ENCODE results near the gene TPCN1.
A peak's percentile ranks its signal among the peaks of the same experiment; 100 is the strongest.

TPCN1 gene

DNA sequence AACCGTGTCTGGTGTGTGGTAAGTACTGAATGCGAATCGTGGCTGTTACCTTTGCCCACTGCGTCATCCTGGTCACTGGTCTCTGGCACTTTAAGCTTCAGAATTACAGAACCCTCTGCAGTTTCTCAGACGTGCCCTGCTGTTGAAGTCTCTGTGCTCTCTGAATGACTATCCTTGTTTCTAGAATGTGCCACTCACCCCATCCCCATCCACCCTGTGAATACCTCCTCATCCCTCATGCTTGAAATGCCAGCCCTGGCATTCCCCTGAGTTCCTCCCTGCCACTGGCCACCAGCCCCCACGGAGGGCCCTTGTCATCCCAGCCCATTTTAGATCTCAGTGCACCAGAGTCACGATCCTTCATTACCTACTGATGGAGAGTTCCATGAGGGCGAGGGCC, 21.3 kb downstream of the TPCN1 start:
- DNase-seq: no peak

DNA sequence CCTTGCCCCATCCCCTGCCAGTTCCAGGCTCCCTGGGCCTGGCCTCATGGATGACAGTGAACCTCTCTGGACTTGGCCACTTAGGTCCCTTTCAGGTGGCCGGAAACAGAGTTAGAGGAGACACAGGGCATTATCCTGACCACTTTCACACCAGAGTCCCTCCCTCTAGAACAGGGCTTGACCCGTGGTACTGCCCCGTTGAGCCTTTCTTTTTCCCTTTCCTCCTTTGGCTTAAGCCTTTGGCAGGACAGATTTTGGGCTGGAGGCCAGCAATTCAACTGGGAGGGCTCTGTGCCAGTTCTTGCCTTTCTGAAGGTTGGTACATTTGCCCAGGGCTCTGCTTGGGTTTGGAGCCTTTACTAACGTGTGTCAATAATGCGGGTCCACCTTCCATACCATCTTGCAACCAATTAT, 22.8 kb downstream of the TPCN1 start:
- DNase-seq: no peak

DNA sequence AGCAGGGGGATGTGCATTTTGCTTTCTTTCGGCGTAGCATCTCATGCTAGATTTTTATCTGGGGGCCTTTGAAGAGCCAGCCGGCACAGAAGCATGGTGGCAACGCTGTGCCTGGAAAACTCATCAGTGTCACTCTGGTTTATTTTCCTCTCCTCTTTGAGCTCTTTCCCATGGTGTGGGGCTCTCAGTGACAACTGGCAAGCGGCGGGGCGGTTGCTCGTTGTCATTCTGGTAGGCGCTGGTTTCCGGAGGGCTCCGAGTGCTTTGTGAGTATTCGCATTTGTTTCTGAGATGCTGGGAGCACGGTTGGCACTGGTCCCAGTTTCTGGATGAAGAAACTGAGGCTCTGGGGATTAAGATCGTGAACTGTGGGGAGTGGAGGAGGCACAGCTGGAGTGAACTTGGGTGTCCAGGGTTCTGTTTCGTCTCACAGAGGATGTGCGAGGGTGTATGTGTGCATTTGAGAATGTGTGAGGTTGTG, 23.3 kb downstream of the TPCN1 start:
- no peak for DNase-seq

DNA sequence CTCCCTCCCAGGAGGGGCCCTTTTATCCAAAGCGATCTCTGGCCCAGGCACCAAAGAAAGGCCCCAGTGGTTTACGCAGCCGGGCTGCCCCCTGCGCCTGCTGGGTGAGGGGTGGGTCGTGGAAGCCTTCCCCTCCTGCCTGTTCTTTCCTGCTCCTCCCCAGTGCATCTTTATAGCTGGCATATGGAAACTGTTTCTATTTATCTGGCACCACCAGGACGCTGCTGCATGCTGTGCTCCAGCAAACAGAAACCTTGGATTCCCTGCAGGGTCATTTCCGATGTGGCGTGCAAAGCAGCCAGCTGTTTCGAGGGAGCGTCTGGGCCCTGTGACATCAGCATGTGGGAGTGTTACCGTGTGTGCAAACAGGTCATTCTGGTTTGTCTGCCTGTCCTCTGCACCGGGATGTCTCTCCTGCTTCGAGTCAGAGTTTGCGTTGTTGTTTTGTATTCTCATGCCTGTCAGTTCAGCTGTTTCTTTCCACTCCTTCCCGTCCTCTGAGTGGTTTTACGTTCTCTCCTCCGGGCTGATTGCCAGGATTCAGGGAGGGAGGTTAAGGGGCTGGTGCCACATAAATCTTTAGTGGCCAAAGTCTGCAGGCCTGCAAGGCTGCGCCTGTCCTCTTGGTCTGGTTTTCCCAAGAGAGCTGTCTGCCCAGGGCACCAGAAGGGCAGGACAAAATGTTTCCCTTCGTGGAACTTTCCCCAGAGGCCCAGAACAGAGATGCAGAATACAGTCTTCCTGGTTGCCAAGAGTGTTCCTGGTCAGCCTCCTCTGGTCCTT, 24.6 kb downstream of the TPCN1 start:
- no peak for DNase-seq

DNA sequence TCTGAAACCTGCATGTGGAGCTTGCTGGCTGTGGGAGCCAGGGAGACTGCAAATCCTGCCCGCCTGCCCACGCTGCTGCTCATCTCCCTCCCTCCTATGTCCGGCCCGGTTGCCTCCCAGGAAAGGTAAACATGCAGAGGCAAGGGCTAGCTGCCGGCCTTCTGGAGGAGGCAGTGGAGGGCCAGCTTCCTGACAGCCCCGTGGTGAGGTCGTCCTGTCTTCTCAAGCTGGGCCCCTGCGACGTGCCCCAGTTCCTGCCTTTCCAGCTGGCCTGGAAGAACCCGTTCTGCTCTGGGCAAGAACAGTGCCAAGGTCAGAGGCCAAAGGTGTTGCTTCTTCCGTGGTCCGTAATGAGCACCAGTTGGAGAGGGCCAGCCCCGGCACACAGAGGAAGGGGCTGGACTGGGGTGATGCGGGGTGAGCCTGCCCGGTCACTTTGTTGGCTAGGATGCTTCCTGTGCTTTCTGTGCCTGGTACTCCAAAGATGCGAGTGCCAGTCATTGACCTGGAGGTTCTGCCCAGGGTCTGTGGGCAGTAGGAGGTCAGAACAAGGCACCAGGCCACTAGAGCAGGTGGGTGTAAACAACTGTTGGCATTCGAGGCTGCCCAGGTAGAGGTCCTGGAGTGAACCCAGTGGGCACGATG, 25.3 kb downstream of the TPCN1 start:
- DNase-seq: no peak

DNA sequence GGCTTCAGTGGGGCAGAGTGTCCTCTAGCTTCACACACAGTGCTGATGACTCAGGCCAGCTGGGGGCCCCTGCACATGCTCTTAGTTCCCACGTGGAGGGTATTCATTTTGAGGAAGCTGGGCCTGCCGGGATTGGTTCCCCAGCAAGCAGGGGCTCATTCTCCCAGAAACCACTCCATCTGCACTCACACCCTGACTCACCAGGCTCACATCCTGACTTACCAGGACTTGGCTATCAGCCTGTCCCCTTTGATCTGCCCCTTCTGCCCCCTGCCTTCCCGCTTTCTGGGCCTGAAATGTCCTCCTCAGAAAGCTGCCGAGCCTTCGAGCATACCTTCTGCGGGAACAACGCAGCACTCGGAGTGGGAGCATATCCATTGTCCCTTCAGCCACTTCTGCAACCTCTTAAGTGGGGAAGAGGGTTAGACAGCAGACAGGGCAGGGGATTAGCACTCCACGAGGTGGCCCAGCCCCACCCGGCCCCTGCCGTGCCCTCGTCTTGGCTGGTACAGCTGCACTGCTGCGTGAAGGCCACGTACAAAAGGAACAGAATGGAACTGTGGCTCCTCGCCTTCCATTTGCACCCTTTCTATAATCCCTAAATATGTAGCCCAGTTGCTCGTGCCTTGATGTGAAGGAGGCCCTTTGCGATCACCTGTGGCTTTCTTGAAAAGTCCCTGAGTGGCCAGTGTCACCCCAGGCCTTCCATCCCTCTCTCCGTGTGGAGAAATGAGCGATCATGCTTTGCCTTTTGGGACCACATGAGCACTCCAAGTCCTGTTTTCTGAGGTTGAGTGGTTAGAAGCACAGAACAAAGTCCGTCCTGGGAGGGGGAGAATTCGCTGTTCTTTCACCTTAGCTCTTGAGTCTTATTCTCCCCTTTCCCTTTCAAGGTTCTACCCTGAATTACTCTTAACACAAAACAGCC, 26.1 kb downstream of the TPCN1 start:
- DNase-seq: no peak

DNA sequence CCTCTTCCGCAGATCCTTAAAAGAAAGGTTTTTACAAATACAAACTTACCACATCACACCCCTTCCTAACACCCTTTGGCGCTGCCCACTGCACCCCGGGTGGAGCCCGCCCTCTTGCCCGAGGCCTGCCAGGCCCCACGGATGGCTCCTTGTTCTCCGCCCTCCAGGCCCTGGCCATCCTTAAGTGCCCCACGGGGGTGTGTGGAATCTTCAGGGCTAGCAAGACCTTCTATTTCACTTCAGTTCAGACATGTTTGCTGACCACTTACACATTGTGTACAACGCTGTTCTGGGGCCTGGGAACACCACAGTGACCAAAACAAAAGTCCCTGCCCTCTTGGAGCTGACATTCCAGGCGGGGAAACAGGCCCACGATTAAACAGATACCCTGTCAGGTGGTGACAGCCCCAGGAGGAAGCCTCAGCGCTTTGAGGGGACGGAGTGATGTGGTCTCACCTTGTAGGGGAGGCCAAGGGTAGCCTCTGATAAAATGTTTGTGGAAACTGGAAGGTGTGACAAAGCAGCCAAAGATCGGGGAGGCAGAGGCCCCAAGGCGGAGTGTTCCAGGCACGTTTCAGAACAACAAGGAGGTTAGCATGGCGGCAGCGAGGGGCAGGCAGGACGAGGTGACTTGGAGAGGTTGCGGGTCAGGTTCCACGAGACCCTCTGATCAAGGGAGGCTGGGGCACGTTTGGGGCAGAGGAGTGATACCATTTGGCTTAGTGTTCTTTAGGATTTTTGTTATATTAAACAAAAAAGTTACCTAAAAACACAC, 27.0 kb downstream of the TPCN1 start:
- DNase-seq: no peak

DNA sequence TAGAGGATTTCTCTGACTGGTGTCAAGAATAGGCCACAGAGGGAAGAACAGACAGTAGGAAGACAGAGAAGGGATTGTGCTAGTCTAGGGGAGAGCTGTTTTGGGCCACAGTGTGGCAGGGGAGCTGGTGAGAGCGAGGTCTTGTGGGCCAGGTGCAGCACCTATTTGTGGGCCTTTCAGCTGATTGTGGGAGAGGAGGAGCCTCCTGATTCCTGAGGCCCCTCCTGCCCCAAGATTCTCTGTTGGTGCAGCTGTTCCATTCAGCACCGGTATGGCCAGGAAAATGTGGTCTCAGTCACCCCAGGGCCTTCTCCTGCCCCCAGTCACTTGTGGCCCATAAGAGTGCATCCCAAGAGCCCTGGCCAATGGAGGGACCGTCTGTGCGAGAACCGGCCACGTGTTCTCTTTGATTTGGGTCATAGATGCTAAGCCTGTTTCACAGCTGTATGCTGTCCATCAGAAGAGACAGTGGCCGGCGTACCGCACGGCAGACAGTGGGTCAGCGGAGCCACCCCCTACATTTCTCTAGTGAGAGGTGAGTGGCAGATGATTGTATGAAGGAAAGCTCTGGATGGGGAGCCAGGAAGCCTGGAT, 27.7 kb downstream of the TPCN1 start:
- DNase-seq: no peak

DNA sequence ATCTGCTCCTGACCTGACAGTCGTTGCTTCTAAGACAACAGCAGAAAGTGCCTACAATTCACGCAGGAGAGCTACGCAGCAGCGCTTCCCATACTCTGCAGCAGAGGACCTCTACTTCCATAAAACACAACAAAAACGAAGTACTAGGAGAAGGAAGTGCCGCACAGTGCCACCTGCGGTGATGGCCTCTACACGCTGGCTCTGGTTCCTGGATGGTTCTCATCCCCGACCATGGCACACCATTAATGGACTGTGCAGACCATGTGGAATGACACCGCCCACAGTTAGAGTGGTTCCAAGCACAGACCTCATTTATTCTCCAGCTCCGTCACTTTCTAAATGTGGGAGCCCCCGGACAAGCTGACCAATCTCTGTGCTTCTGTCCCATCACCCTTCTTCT, 28.3 kb downstream of the TPCN1 start:
- DNase-seq: no peak

DNA sequence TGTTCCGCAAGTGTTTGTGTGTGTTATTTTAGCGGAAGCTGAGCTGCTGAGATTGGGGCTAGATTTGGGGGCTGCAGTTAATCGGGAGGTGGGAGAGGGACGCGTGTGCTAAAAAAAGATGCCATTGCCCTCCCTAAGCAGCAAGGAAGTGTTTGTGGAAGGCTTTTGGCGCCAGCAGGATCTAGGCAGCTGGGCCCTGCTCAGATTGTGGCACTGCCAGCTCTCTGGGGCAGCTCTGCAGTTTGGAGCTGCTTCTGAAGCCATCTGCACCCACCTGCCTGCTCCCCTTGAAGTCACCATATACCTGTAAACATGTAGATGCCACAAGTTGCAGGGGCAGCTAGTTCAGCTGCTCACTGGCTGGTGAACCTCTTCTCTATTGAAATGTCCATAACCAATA, 28.8 kb downstream of the TPCN1 start:
- DNase-seq: no peak

DNA sequence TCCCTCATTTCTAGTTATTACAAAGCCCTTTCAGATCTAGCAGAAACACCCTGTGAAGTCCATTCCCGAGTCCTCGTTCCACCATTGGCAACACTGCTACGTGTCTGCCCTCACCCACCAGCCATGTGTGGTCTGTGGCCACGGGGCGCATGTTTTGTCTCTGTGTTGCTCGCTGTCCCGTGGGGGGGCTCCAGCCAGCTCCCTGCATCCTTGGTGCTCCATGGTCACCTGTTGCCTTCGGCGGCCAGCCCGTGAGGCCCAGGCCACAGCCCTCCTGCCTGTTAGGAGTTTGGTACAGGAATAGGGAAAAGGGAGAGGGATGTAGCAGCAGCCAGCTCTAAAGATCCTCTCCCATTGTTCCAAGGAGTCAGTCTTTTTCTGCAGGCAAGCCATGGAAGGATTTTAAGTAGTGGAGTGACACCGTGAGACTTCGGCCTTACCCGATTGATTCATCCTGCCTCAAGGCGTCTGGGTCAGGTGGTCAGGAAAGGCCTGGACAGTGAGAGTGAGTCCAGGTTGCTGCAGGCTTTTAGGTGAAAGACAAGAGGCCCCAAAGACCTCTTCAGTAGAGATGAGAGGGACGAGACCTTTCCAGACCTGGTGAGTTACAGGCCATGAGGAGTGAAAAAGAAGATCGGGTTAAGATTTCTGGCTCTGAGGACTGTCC, 30.3 kb downstream of the TPCN1 start:
- DNase-seq: no peak

DNA sequence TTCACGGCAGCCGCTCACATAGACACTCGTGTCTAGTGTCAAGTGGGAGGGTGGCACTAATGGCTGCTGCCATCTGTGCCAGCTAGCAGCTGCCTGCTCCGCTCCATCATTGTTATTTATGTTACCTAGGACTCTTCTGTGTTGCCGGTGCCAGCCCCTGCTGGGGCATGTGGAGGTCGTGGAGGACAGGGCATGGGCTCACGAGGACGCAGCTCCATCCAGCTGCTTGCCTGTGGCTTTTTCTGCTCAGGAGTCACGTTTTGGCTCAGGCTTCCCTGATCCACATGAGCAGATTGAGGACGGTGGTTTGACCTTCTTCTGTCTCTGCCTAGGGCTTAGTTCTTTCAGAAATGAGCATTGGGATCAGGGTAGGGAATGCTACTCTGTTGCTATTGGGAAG, 31.2 kb downstream of the TPCN1 start:
- no peak for DNase-seq

DNA sequence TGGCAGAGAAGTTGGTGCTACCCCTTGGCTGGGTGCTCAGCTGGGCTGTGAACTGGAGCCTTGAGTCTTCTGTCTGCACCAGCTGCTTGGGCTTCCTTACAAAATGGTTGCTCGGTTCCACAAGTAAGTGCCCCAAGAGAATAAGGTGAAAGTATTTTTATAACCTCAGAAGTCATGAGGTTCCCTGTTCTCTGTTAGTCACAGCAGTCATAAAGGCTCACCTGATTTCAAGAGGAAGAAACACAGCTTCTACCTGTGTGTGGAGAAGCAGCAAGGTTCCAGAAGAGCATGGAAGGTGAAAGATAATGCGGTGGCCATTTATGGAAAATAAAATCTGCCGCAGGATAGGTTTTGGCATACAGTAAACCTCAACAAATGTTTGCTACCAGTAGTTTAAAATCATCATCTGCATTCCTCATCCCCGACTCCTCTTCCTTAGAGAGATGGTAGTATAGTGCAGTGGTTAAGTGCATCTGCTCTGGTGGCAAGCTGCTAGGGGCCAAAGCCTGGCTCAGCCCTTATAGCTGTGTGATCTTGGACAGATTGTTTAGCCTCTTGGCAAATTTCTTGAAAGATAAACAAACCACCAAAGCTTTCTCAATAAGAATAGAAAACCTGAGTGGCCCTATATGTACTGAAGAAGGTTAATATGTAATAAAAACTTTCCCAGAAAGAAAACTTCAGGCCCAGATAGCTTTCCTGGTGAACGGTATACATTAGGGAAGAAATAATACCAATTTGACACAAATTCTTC, 32.4 kb downstream of the TPCN1 start:
- no peak for DNase-seq

DNA sequence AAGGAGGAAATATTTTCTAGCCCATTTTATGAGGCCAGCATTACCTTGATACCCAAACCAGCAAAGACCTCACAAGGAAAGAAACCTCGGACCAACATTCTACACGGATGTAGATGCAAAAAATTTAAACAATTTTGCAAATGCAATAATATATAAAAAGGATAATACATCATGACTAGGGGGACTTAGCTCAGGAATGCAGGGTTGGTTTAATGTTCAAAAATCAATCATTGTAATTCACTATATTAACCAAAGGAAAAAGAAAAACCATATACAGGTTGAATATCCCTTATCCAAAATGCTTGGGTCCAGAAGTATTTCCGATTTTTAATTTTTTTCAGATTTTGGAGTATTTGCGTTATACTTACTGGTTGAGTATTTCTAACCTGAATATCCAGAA, 33.0 kb downstream of the TPCN1 start:
- no peak for DNase-seq

DNA sequence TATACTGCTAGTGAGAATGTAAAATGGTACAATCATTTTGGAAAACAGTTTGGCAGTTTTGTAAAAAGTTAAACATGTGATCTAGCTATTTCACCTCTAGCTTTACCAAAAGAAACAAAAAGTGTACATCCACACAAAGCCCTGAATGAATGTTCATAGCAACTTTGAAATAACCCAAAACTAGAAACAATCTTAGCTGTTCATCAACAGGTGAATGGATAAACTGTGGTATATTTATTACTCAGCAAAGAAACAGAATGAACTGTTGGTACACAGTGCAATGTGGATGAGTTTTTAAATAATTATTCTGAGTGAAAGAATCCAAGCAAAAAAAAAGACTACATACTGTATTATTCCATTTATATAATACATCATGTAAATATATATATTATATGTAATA, 36.3 kb downstream of the TPCN1 start:
- no peak for DNase-seq

DNA sequence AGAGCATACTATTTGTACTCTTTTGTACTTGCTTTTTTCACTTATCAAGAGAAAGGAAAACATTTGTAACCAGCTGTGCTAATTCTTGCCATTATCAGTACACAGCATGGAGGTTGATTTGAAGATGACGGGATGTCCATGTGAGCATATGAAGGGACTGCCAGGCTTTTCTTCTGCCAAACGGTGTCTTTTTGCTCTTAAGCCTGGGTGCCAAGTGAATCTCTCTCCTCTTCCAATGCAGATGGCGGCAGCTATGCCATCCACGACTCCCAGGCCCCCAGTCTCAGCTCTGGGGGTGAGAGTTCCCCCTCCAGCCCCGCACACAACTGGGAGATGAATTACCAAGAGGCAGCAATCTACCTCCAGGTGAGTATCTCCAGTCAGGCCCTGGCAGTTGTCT, 38.9 kb downstream of the TPCN1 start:
- no peak for DNase-seq

DNA sequence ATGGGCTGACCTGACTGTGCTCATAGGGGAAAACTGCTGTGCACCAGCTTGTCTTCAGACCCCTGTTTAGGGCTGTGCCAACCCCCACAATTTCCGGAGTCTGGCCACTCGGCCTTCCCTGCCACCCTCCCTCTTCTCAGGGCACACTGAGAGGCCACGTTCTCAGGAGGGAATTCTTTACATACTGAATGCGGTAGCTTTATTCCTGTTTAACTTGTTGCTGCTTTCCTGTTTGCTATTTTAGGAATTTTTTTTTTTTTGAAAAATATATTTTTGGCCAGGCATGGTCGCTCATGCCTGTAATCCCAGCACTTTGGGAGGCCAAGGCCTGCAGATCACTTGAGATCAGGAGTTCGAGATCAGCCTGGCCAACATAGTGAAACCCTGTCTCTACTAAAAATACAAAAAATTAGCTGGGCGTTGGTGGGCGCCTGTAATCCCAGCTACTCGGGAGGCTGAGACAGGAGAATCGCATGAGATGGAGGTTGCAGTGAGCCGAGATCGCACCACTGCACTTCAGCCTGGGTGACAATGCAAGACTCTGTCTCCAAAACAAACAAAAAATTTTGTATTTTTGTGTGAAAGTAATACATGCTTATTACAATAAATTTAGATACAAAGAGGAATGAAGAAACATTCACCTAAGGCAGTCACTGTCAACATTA, 39.5 kb downstream of the TPCN1 start:
- DNase-seq: no peak

DNA sequence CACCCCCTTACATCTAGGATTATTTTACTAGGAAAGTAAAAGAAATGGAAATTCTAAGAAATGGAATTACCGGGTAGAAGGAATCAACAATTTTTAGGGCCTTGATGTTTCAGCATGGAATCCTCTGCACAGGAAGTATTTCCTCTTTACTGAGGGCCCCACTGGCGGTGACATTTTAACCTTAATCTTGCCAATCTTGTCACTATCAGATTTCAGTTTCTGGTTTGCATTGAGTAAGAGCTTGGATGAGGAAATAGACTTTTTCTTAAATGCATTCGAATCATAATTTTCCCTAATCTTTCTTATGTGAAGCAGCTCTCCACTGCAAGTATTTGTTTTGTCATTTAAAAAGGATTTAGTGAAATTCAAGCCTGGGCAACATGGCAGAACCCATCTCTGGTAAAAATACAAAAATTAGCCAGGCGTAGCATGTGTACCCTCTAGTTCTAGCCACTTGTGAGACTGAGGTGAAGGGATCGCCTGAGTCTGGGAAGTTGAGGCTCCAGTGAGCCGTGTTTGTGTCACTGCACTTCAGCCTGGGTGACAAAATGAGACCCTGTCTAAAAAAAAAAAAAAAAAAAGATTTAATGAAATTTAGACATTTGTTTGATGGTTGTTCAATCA, 40.7 kb downstream of the TPCN1 start:
- DNase-seq: peak; percentile 44

DNA sequence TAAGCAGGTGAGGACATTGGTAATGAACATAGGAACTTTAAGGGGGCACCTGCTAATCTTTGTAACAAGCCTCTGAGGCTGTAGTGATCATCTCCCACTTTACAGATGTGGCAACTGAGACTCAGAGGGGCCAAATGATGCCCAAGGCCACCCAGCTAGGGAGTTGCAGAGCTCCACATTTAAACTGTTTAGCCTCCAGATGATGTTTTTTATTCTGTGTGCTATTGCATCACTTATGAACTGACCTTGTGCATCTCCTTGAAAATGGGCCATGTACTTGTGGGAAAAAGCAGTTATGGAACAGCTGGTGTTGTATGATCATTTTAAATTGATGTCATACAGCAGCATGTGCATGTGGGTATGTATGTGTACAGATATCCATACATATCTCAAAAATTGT, 41.4 kb downstream of the TPCN1 start:
- no peak for DNase-seq

DNA sequence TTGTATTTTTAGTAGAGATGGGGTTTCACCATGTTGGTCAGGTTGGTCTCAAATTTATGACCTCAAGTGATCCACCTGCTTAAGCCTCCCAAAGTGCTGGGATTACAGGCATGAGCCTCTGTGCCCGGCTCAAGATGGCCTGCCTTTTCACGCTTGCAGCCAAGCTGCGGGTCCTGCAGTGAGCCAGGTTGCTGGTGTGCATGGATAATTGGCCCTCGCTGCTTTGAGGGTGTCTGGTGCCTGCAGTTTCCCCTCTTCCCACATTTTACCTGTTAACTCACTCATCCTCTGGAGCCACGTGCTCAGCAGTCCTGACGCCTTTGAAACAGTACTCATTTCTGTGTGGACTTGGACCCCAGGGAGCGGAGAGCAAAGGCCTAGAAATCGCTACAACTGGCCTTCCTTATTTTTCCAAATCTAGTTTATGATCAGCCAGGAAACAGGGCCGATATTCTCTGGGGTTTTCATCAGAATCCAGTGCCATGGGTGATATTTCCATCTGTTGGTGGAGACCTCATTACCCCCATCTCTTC, 42.2 kb downstream of the TPCN1 start:
- DNase-seq: no peak
